C4-2B (cell line): ENCODE results near the gene KIF13A.

Source experiments
- ZFX ChIP-seq: fragments of 450-650 bp; IDR thresholded peaks from 2 replicates; pipeline ENCODE4 v1.6.1; 2017
- TF ChIP-seq, protein P1 (sequence below): fragments of 450-650 bp; conservative IDR thresholded peaks from 2 replicates; pipeline ENCODE4 v1.5.1; 2017; ENCODE audit warnings: mild to moderate bottlenecking

DNA sequence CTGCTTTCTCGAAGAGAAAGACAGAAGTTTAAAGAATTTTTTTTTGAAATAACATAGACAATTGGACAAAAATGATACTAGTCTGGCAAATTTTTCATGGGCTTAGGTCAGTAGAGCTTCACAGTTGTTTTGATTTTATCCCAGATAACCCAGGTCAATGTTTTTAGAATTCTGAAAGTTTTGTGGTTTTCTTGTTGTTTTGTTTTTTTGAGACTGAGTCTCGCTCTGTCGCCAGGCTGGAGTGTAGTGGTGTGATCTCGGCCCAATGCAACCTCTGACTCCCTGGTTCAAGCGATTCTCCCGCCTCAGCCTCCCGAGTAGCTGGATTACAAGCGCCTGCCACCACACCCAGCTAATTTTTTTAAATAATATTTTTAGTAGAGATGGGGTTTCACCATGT lies 22.8 kb downstream of the KIF13A start:
- TF ChIP-seq, protein P1, sequence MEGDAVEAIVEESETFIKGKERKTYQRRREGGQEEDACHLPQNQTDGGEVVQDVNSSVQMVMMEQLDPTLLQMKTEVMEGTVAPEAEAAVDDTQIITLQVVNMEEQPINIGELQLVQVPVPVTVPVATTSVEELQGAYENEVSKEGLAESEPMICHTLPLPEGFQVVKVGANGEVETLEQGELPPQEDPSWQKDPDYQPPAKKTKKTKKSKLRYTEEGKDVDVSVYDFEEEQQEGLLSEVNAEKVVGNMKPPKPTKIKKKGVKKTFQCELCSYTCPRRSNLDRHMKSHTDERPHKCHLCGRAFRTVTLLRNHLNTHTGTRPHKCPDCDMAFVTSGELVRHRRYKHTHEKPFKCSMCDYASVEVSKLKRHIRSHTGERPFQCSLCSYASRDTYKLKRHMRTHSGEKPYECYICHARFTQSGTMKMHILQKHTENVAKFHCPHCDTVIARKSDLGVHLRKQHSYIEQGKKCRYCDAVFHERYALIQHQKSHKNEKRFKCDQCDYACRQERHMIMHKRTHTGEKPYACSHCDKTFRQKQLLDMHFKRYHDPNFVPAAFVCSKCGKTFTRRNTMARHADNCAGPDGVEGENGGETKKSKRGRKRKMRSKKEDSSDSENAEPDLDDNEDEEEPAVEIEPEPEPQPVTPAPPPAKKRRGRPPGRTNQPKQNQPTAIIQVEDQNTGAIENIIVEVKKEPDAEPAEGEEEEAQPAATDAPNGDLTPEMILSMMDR: no peak
- TF ChIP-seq ZFX: no peak
